Testis (tissue), 2 donors: ENCODE data around the gene CLUH.

ENCODE experiments used
- POLR2A ChIP-seq: fragments of 450-650 bp; IDR thresholded peaks from one replicate; pipeline ENCODE4 v1.6.1; 2017; ENCODE audit warnings: antibody characterized with exemption, mild to moderate bottlenecking, moderate library complexity
- TF ChIP-seq, protein P1 (sequence below), 3 experiments: fragments of 450-650 bp in 2 of 3; fragments of 200-600 bp in 1 of 3; sonication (generic) in 1 of 3; IDR thresholded peaks; one replicate each; pipeline ENCODE4 v1.5.1; 2016 to 2019; ENCODE audit warnings: antibody characterized with exemption in 3 of 3, mild to moderate bottlenecking in 2 of 3, moderate library complexity in 1 of 3

DNA sequence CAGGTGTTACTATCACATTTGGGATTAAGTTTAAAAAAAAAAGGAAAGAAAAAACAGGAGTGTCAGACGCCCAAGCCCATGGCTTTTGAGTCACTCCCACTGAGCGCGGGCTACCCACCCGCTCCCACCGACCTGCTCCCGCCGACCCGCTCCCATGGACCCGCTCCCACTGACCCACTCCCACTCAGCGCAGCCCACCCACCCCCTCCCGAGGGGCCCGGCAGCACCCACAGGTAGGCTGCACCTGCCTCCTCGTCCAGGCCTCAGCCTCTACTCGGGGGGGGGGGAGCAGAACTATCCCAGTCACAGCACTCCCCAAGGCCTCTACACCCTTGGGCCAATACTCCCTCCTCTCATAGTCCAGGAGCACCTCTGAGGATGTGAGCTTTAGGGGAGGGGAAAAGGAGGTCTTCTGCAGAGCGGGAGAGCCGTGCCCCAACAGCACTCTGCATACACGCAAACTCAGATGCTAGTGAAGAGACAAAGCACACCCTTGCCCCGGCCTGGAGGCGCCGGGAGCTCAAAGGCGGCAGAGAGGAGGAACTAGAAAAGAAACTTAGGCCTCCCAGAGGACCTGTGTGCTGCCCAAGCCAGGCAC is 2.9 kb downstream of the CLUH start:
- TF ChIP-seq, protein P1, sequence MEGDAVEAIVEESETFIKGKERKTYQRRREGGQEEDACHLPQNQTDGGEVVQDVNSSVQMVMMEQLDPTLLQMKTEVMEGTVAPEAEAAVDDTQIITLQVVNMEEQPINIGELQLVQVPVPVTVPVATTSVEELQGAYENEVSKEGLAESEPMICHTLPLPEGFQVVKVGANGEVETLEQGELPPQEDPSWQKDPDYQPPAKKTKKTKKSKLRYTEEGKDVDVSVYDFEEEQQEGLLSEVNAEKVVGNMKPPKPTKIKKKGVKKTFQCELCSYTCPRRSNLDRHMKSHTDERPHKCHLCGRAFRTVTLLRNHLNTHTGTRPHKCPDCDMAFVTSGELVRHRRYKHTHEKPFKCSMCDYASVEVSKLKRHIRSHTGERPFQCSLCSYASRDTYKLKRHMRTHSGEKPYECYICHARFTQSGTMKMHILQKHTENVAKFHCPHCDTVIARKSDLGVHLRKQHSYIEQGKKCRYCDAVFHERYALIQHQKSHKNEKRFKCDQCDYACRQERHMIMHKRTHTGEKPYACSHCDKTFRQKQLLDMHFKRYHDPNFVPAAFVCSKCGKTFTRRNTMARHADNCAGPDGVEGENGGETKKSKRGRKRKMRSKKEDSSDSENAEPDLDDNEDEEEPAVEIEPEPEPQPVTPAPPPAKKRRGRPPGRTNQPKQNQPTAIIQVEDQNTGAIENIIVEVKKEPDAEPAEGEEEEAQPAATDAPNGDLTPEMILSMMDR (IDR thresholded peaks at IDR 0.05) = no peak
- no peak for TF ChIP-seq POLR2A
